Mucosa of descending colon (tissue), 3 donors: ENCODE results near the gene PNPLA4. TPM values are rescaled to one million over a fixed set of nuclear protein-coding genes. Genes with fewer than 3 reads are reported as not detected.

Experiments
- ATAC-seq: fragments of 200-7000 bp; cut with Tn5 transposase; one replicate; pipeline ENCODE4 v1.9.1; 2020; ENCODE audit warnings: mild to moderate bottlenecking, moderate library complexity
- DNase-seq, 3 donors: peaks; one replicate each; pipeline ENCODE4 v3.0.0-alpha.2; 2020
- H3K36me3 ChIP-seq: fragments of 200-600 bp; one replicate; pipeline ENCODE4 v1.8.0; 2021; ENCODE audit warnings: low read depth, mild to moderate bottlenecking
- H3K4me1 ChIP-seq: fragments of 200-600 bp; one replicate; pipeline ENCODE4 v1.8.0; 2021; ENCODE audit warnings: low read depth, mild to moderate bottlenecking
- H3K4me3 ChIP-seq: fragments of 200-600 bp; one replicate; pipeline ENCODE4 v1.8.0; 2021; ENCODE audit warnings: mild to moderate bottlenecking
- H3K9me3 ChIP-seq: fragments of 200-600 bp; one replicate; pipeline ENCODE4 v1.8.0; 2021; ENCODE audit warnings: mild to moderate bottlenecking
- intact Hi-C, 2 donors: fragments of 100-400 bp; cut with DNase I in 1 of 2; cut with micrococcal nuclease in 1 of 2; formaldehyde crosslinking; loops; one replicate each; pipeline versions ENCODE4 v1.11.0 to v1.11.1; 2022; cut with DNase I, micrococcal nuclease
- total RNA-seq, 3 donors: library from RNA; stranded (reverse); fragmentation: NEBNext Ultra II Directional in 2 of 3; extraction: Animal tissue kit (Norgen Biotek cat#: 25700) in 2 of 3; gene quantifications; one replicate each; pipeline versions ENCODE4 v1.2.1 to v1.2.4, GENCODE V29; 2021 to 2023
- TF ChIP-seq, protein P1 (sequence below): fragments of 200-600 bp; IDR thresholded peaks from one replicate; pipeline ENCODE4 v1.8.0; 2022; ENCODE audit warnings: antibody characterized with exemption, mild to moderate bottlenecking
- donor health status: DM: no; HTN: no; CAD: no; lungs with moderate emphysema.
- donor health status: DM: no; HTN: no; CAD: no.
- donor health status: DM: no; HTN: yes; CAD: no.

PNPLA4 gene
- total RNA-seq, 3 donors from 2014 or later: 9.3 to 28.6 (median 18.0) TPM

DNA sequence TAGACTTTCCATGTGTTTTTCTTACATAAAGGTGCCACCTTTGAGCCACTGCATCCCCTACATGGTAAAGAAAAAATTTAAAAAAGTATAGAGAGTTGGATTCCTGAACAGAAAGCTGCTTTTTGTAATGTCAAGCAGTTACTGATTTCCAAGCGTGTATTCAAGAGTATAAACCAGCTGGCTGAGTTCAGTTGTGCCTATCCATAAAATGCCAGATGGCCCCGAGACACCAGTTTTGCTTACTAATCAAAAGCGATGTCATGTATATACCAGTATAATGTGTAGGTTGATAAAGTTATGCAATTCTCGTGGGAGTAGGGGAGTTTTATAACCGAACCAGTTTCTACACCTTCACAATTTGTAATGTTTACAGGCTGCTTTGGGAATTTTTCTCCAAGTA is 26.2 kb upstream of the PNPLA4 start:
- no peaks in the 10 kb centered on the region for H3K36me3 ChIP-seq
- DNase-seq (no peak), ATAC-seq (no peak)
- H3K4me1 ChIP-seq: no peaks in the 10 kb centered on the region
- H3K4me3 ChIP-seq: no peak overlapping the region
- TF ChIP-seq, protein P1, sequence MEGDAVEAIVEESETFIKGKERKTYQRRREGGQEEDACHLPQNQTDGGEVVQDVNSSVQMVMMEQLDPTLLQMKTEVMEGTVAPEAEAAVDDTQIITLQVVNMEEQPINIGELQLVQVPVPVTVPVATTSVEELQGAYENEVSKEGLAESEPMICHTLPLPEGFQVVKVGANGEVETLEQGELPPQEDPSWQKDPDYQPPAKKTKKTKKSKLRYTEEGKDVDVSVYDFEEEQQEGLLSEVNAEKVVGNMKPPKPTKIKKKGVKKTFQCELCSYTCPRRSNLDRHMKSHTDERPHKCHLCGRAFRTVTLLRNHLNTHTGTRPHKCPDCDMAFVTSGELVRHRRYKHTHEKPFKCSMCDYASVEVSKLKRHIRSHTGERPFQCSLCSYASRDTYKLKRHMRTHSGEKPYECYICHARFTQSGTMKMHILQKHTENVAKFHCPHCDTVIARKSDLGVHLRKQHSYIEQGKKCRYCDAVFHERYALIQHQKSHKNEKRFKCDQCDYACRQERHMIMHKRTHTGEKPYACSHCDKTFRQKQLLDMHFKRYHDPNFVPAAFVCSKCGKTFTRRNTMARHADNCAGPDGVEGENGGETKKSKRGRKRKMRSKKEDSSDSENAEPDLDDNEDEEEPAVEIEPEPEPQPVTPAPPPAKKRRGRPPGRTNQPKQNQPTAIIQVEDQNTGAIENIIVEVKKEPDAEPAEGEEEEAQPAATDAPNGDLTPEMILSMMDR: no peak
- H3K9me3 ChIP-seq: no peaks in the 10 kb centered on the region
- intact Hi-C loops: no loop called here

DNA sequence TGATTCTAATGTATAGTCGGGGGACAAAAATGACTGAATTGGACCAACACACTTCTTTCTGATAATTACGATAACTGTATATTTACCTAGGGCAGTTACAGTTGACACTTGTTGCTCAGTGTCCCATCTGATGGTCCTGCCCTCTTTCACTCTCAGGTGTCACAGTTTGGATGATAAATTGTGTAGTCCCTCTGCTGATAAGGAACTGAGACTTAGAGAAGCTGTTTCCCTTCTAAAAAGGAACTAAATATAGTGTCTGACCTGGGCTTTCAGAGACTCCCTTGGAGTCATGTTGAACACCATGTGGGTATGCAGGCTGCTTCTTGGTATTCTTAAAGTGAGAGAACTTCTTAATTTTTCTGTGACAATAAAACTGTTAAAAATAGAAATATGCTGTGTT is 23.7 kb upstream of the PNPLA4 start:
- no peaks in the 10 kb centered on the region for H3K9me3 ChIP-seq
- ATAC-seq (peak; percentile 14), DNase-seq (no peak)
- no peak overlapping the region for H3K4me3 ChIP-seq
- intact Hi-C loops: no loop called here
- no peaks in the 10 kb centered on the region for H3K36me3 ChIP-seq
- TF ChIP-seq, protein P1: no peak
- no peaks in the 10 kb centered on the region for H3K4me1 ChIP-seq

DNA sequence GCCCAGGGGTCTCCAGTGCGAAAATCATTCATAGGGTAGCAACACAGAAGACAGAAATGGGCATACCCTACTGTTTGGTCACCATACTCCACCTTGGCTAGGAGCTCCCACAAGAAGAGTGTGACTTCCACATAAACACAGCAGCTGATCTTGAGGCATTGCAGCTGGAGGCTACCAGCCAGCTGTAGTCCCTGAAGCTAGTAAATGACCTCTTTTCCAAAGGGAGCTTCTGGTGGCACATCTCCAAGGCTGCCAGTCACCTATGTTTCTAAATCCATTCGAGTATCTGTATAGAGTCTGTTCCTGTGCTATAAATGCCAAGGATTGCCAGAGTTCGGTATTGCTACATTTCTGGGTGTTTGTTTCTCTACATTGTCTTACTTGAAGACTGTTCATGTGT is 21.3 kb upstream of the PNPLA4 start:
- Histone ChIP-seq H3K4me1 (no peaks in the 10 kb centered on the region), H3K9me3 (no peaks in the 10 kb centered on the region), H3K4me3 (no peak overlapping the region), H3K36me3 (no peaks in the 10 kb centered on the region)
- TF ChIP-seq, protein P1: no peak
- ATAC-seq (no peak), DNase-seq (no peak)
- intact Hi-C loops: no loop called here

DNA sequence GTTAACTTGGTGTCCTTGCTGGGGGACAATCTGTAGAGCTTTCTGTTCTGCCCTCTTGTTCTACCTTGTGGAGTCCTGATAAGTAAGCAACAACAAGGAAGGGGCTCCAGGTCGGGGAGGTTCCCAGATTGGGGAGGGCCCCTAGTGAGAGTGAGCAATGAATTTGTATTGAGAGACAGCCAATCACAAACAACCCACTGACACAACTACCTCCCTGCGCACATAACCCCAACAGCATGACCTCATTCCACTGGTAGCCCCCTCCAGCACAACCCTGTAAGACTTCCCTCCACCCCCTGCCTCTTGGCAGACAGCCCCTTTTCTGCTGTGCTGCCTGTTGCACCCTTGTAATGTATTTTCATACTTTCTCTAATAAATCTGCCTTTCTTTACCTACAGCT is 19.7 kb upstream of the PNPLA4 start:
- DNase-seq (no peak), ATAC-seq (no peak)
- H3K4me3 ChIP-seq: no peak overlapping the region
- intact Hi-C loops: no loop called here
- no peaks in the 10 kb centered on the region for H3K9me3 ChIP-seq
- TF ChIP-seq, protein P1: no peak
- H3K4me1 ChIP-seq: no peaks in the 10 kb centered on the region
- H3K36me3 ChIP-seq: no peaks in the 10 kb centered on the region

DNA sequence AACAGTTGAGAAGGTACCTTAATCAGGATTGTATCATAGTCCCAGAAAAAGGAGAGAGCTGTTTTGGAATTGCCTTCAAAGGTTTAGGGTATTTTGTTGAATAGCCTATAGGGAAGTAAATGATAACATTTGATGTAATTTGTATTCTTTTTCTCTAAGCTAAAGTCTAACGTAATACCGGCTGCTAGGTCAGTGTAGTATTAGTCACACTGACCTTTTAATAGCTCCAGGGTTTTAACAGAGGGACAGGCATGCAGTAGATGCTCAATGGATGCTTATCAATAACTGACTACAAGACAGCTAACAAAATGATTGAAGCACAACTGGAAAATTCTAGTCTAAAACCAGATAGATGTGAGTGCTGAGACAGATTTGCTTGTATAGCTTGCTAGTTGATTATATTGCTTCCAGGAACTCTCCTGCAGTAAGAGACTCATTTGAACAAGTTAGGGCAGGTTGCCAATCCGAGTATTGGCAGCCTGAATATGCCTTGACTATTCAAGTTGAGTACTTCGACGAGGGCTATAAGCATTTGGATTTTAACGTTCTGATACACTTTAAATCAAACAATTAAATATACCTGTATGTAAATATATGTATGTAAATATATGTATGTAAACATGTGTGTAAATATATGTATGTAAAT is 16.5 kb upstream of the PNPLA4 start:
- TF ChIP-seq, protein P1: no peak
- Histone ChIP-seq H3K9me3 (no peaks in the 10 kb centered on the region), H3K36me3 (no peaks in the 10 kb centered on the region), H3K4me1 (no peaks in the 10 kb centered on the region), H3K4me3 (no peak overlapping the region)
- intact Hi-C loops: no loop called here
- ATAC-seq (peak; percentile 55), DNase-seq (peak in 1 of 3 donors; percentile 71)
